LNCAP (cell line): Measurements from ENCODE around the gene TGM3.

Source experiments
- TF ChIP-seq, protein P1 (sequence below): fragments of 450-650 bp; IDR thresholded peaks from 2 replicates; pipeline ENCODE4 v1.5.1; 2017; ENCODE audit warnings: mild to moderate bottlenecking

Gene TGM3

GRCh38 chr20:2279253-2279779, 16.5 kb upstream of the TGM3 start:
- TF ChIP-seq, protein P1, sequence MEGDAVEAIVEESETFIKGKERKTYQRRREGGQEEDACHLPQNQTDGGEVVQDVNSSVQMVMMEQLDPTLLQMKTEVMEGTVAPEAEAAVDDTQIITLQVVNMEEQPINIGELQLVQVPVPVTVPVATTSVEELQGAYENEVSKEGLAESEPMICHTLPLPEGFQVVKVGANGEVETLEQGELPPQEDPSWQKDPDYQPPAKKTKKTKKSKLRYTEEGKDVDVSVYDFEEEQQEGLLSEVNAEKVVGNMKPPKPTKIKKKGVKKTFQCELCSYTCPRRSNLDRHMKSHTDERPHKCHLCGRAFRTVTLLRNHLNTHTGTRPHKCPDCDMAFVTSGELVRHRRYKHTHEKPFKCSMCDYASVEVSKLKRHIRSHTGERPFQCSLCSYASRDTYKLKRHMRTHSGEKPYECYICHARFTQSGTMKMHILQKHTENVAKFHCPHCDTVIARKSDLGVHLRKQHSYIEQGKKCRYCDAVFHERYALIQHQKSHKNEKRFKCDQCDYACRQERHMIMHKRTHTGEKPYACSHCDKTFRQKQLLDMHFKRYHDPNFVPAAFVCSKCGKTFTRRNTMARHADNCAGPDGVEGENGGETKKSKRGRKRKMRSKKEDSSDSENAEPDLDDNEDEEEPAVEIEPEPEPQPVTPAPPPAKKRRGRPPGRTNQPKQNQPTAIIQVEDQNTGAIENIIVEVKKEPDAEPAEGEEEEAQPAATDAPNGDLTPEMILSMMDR: no peak

GRCh38 chr20:2280082-2280481, 15.7 kb upstream of the TGM3 start:
- TF ChIP-seq, protein P1: no peak

DNA sequence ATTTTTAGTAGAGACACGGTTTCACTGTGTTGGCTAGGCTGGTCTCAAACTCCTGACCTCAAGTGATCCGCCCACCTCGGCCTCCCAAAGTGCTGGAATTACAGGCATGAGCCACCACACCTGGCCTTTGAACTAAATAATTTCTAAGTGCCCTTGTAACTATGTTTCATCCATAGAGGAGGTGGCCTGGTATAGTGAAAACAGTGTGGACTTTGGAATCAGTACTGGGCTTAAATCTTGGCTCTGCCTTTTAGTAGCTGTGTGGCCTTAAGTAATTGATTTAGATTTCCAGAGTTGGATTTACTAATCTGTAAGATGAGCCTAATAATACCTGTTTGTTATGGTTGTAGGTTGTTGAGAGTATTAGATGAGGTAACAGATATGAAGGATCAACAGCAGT, 14.2 kb upstream of the TGM3 start:
- TF ChIP-seq, protein P1: no peak

DNA sequence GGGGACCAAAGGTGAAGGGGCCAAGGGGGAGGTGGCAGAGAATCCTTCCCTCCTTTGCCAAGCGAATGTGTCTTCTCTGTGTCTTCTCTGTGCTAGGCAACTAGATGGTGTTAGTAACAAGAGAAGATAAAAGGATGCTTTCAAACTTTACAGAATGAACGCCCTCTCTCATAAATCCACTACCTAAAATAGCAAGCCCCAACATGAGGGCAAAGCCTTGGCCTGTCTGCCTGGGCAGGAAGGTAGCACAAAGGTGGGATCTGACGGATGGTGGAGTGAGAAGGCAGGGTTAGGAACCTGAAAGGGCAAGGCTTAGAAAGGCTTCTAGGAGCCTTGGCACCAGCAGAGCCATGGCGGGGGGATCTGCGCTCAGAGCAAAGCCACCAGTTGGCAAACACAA, 13.6 kb upstream of the TGM3 start:
- TF ChIP-seq, protein P1: no peak

DNA sequence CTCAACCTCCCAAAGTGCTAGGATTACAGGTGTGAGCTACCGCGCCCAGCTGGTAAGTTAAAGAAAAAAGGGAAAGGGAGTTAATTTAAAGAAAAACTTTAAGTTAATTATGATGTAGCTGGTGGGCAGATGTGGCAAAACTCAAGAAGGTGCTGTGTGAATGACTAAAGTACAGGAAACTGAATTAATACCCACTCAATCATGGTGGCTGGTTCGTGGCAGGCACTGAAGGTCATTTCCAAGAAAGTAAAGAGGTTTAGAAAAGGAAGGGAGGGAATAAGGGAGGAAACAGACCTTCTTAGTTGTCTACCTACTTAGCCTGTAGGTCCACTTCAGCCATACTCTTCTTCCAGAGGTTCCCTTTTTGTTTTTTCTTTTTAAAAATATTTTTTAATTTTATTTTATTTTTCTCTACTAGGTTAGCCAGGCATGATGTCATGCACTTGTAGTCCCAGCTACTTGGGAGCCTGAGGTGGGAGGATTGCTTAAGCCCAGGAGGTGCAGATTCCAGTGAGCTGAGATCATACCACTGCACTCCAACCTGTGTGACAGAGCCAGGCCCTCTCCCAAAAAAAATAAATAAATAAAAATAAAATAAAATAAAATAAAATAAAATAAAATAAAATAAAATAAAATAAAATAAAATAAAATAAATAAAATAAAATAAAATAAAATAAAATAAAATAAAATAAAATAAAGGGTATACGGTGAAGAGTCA, 11.9 kb upstream of the TGM3 start:
- TF ChIP-seq, protein P1: no peak

- TF ChIP-seq, protein P1: no peak
Measured at GRCh38 chr20:2285193-2285592, 10.6 kb upstream of the TGM3 start.

GRCh38 chr20:2285613-2286012, 10.2 kb upstream of the TGM3 start:
- TF ChIP-seq, protein P1: no peak

- TF ChIP-seq, protein P1: no peak
Measured at GRCh38 chr20:2287504-2287903, 8.3 kb upstream of the TGM3 start.
